Mesenchymal stem cell (in vitro differentiated cells and primary cell): ENCODE data around the gene SLC1A7.
A peak's percentile ranks its signal among the peaks of the same experiment; 100 is the strongest.

Experiments
- DNase-seq: peaks from one replicate; pipeline ENCODE4 v3.0.0-alpha.2; 2013
- H2AFZ ChIP-seq: one replicate; pipeline ENCODE4 v1.6.1; 2013; ENCODE audit warnings: low read depth, mild to moderate bottlenecking, control low read depth, inconsistent platforms, low read length, moderate library complexity
- H2AK5ac ChIP-seq: 2 replicates; pipeline ENCODE4 v1.6.1; 2013; ENCODE audit warnings: low read length, moderate library complexity, mild to moderate bottlenecking, inconsistent platforms; ENCODE audit not compliant: severe bottlenecking
- H2BK120ac ChIP-seq: one replicate; pipeline ENCODE4 v1.6.1; 2013; ENCODE audit warnings: low read depth, mild to moderate bottlenecking, inconsistent platforms, low read length, moderate library complexity
- H2BK12ac ChIP-seq, 2 experiments: one replicate each; pipeline ENCODE4 v1.6.1; 2013; ENCODE audit warnings: inconsistent platforms in 2 of 2, low read length in 2 of 2, mild to moderate bottlenecking in 2 of 2, moderate library complexity in 2 of 2, control low read depth in 1 of 2
- H2BK15ac ChIP-seq: one replicate; pipeline ENCODE4 v1.6.1; 2013; ENCODE audit warnings: mild to moderate bottlenecking, low read depth, inconsistent platforms; ENCODE audit not compliant: poor library complexity, severe bottlenecking
- H2BK5ac ChIP-seq: 2 replicates; pipeline ENCODE4 v1.6.1; 2013; ENCODE audit warnings: low read depth, mild to moderate bottlenecking, low read length, control low read depth, inconsistent platforms; ENCODE audit not compliant: poor library complexity, severe bottlenecking
- H3K14ac ChIP-seq, 2 experiments: one replicate each; pipeline ENCODE4 v1.6.1; 2013; ENCODE audit warnings: inconsistent platforms in 2 of 2, low read length in 2 of 2, control low read depth in 1 of 2, mild to moderate bottlenecking in 1 of 2, moderate library complexity in 1 of 2
- H3K18ac ChIP-seq, 2 experiments: one replicate each; pipeline ENCODE4 v1.6.1; 2013; ENCODE audit warnings: inconsistent platforms in 2 of 2, low read length in 2 of 2, control low read depth in 1 of 2, low read depth in 1 of 2, mild to moderate bottlenecking in 1 of 2
- H3K23ac ChIP-seq, 2 experiments: one replicate each; pipeline ENCODE4 v1.6.1; 2013; ENCODE audit warnings: inconsistent platforms in 2 of 2, low read length in 2 of 2, mild to moderate bottlenecking in 2 of 2, moderate library complexity in 2 of 2, control low read depth in 1 of 2
- H3K27ac ChIP-seq: 2 replicates; pipeline ENCODE4 v1.5.1; 2013; ENCODE audit warnings: mild to moderate bottlenecking, moderate library complexity, low read length, control low read depth, inconsistent platforms; ENCODE audit not compliant: poor library complexity, severe bottlenecking
- H3K27me3 ChIP-seq, 2 experiments: 2 replicates each; pipeline versions ENCODE4 v1.6.1 to v1.7.0; 2013; ENCODE audit warnings: low read length in 2 of 2, mild to moderate bottlenecking in 2 of 2, moderate library complexity in 2 of 2, control low read depth in 1 of 2, inconsistent platforms in 1 of 2; ENCODE audit not compliant: control insufficient read depth in 1 of 2, insufficient read depth in 1 of 2
- H3K36me3 ChIP-seq, 2 experiments: 2 replicates each; pipeline versions ENCODE4 v1.6.1 to v1.7.0; 2013; ENCODE audit warnings: low read length in 2 of 2, control low read depth in 1 of 2, inconsistent platforms in 1 of 2, low read depth in 1 of 2, mild to moderate bottlenecking in 1 of 2; ENCODE audit not compliant: insufficient read depth in 2 of 2, control insufficient read depth in 1 of 2
- H3K4ac ChIP-seq, 2 experiments: one replicate each; pipeline ENCODE4 v1.6.1; 2013; ENCODE audit warnings: inconsistent platforms in 2 of 2, low read length in 2 of 2, mild to moderate bottlenecking in 2 of 2, moderate library complexity in 2 of 2, control low read depth in 1 of 2, low read depth in 1 of 2
- H3K4me1 ChIP-seq: 2 replicates; pipeline ENCODE4 v1.6.1; 2013; ENCODE audit warnings: low read depth, low read length, control low read depth; ENCODE audit not compliant: control insufficient read depth, insufficient read depth
- H3K4me2 ChIP-seq: 2 replicates; pipeline ENCODE4 v1.6.1; 2013; ENCODE audit warnings: low read length, mild to moderate bottlenecking, inconsistent platforms; ENCODE audit not compliant: poor library complexity, severe bottlenecking
- H3K4me3 ChIP-seq, 2 experiments: 2 replicates each; pipeline versions ENCODE4 v1.5.1 to v1.7.0; 2013; ENCODE audit warnings: low read length in 2 of 2, mild to moderate bottlenecking in 2 of 2, control low read depth in 1 of 2, low read depth in 1 of 2; ENCODE audit not compliant: insufficient read depth in 1 of 2
- H3K79me1 ChIP-seq: replicated peaks from 2 replicates; pipeline ENCODE4 v1.6.1; 2013; ENCODE audit warnings: mild to moderate bottlenecking, control low read depth, low read length, inconsistent platforms; ENCODE audit not compliant: poor library complexity, severe bottlenecking
- H3K9ac ChIP-seq: 2 replicates; pipeline ENCODE4 v1.7.0; 2013; ENCODE audit warnings: mild to moderate bottlenecking, low read length, moderate library complexity
- H3K9me3 ChIP-seq: 2 replicates; pipeline ENCODE4 v1.7.0; 2013; ENCODE audit warnings: mild to moderate bottlenecking, low read length; ENCODE audit not compliant: control insufficient read depth
- H4K8ac ChIP-seq: one replicate; pipeline ENCODE4 v1.6.1; 2013; ENCODE audit warnings: inconsistent platforms, mild to moderate bottlenecking, low read length, moderate library complexity
- H4K91ac ChIP-seq: one replicate; pipeline ENCODE4 v1.6.1; 2013; ENCODE audit warnings: mild to moderate bottlenecking, low read length, inconsistent platforms
- WGBS: methylation state at CpG from one replicate; pipeline ENCODE4 v1.1.7; 2013; ENCODE audit warnings: mixed read lengths; 5-methylcytosine and 5-hydroxymethylcytosine counted together

SLC1A7 gene

GRCh38 chr1:53108646-53109580 lies 33.5 kb downstream of the SLC1A7 start:
- Histone ChIP-seq H2AFZ (no peak overlapping the region), H3K9me3 (peaks cover 9% of the 10 kb centered on the region), H3K27me3 (no peaks in the 10 kb centered on the region), H4K8ac (peak overlapping the region; percentile 88), H3K27ac (no peak overlapping the region), H3K4me1 (peaks cover 9% of the 10 kb centered on the region), H3K9ac (peak overlapping the region; percentile 69), H3K14ac (peak overlapping the region in 1 of 2 experiments; percentile 93), H2BK12ac (peak overlapping the region; percentile 99 to 100), H4K91ac (peak overlapping the region; percentile 99), H2BK120ac (peak overlapping the region; percentile 98), H2AK5ac (no peak overlapping the region), H3K18ac (peak overlapping the region; percentile 99 to 100), H3K4me3 (peak overlapping the region in 1 of 2 experiments; percentile 8), H2BK5ac (no peak overlapping the region), H3K4ac (peak overlapping the region; percentile 97 to 98), H2BK15ac (peak overlapping the region; percentile 97), H3K79me1 (no peaks in the 10 kb centered on the region), H3K4me2 (no peak overlapping the region), H3K23ac (peak overlapping the region in 1 of 2 experiments; percentile 2), H3K36me3 (no peaks in the 10 kb centered on the region)
- peak; percentile 95 for DNase-seq
- 58% methylated on average over 12 of the region's 14 CpGs for WGBS

- DNase-seq = peak; percentile 99
- H3K79me1 ChIP-seq = no peaks in the 10 kb centered on the region
- H3K36me3 ChIP-seq = no peaks in the 10 kb centered on the region
- H4K8ac ChIP-seq = peak overlapping the region; percentile 90
- H2AK5ac ChIP-seq = no peak overlapping the region
- no peak overlapping the region for H3K27ac ChIP-seq
- H3K23ac ChIP-seq = peak overlapping the region in 1 of 2 experiments; percentile 85
- WGBS = 31% methylated on average over 13 of the region's 15 CpGs
- H3K4ac ChIP-seq = peak overlapping the region; percentile 85 to 99
- H2BK120ac ChIP-seq = peak overlapping the region; percentile 98
- H3K18ac ChIP-seq = peak overlapping the region; percentile 99
- H2AFZ ChIP-seq = no peak overlapping the region
- H3K14ac ChIP-seq = no peak overlapping the region
- H3K4me1 ChIP-seq = peaks cover 8% of the 10 kb centered on the region
- peak overlapping the region; percentile 100 for H2BK12ac ChIP-seq
- no peak overlapping the region for H3K9ac ChIP-seq
- peaks cover 9% of the 10 kb centered on the region for H3K9me3 ChIP-seq
- H2BK15ac ChIP-seq = no peak overlapping the region
- no peaks in the 10 kb centered on the region for H3K27me3 ChIP-seq
- H3K4me3 ChIP-seq = no peak overlapping the region
- peak overlapping the region; percentile 99 for H4K91ac ChIP-seq
- H3K4me2 ChIP-seq = no peak overlapping the region
- no peak overlapping the region for H2BK5ac ChIP-seq
These were observed 34.7 kb downstream of the SLC1A7 start for GRCh38 chr1:53107570-53108322.

GRCh38 chr1:53107090-53107489 lies 35.3 kb downstream of the SLC1A7 start:
- Histone ChIP-seq H3K9me3 (peaks cover 5% of the 10 kb centered on the region), H3K27me3 (no peaks in the 10 kb centered on the region), H3K36me3 (no peaks in the 10 kb centered on the region), H4K8ac (no peak overlapping the region), H2AFZ (no peak overlapping the region), H3K4me2 (no peak overlapping the region), H2BK15ac (no peak overlapping the region), H4K91ac (no peak overlapping the region), H3K27ac (no peak overlapping the region), H2BK120ac (peak overlapping the region; percentile 42), H3K4me1 (peaks cover 7% of the 10 kb centered on the region), H2BK5ac (no peak overlapping the region), H3K9ac (no peak overlapping the region), H3K4ac (peak overlapping the region in 1 of 2 experiments; percentile 30), H3K23ac (no peak overlapping the region), H2BK12ac (peak overlapping the region in 1 of 2 experiments; percentile 55), H3K4me3 (no peak overlapping the region), H3K79me1 (no peaks in the 10 kb centered on the region), H3K14ac (no peak overlapping the region), H3K18ac (no peak overlapping the region), H2AK5ac (no peak overlapping the region)
- DNase-seq = no peak
- 59% methylated on average over 5 of the region's 7 CpGs for WGBS
